HG02852 (cell line): Measurements from ENCODE around the gene ATP8A1.
"Not testable (repeated sequence)": the region's sequence is repeated elsewhere in the genome, so short reads cannot be mapped to it uniquely, and the experiment has no call there.

Experiments
- ATAC-seq: cut with Tn5 transposase; IDR thresholded peaks from one replicate; pipeline ENCODE4 v1.9.1; 2021; ENCODE audit warnings: mild to moderate bottlenecking, moderate library complexity; ENCODE audit not compliant: unreplicated experiment

The ATP8A1 gene

GRCh38 chr4:42656944-42657792, at the start of gene ATP8A1:
TSS of gene ATP8A1 (minus strand) at chr4:42657105. CDS start at chr4:42656873, 232 bp downstream.
- ATAC-seq, result peak; percentile 67

GRCh38 chr4:42706086-42706485, 49.2 kb upstream of the ATP8A1 start:
- ATAC-seq, result no peak

GRCh38 chr4:42703813-42704212, 46.9 kb upstream of the ATP8A1 start:
- no peak for ATAC-seq

GRCh38 chr4:42702895-42703294, 46.0 kb upstream of the ATP8A1 start:
- no peak for ATAC-seq

GRCh38 chr4:42701780-42702179, 44.9 kb upstream of the ATP8A1 start:
- ATAC-seq, result not testable (repeated sequence)

GRCh38 chr4:42690537-42690936, 33.6 kb upstream of the ATP8A1 start:
- ATAC-seq, result no peak

- no peak for ATAC-seq
Measured at GRCh38 chr4:42683393-42683792, 26.5 kb upstream of the ATP8A1 start.

GRCh38 chr4:42678512-42678911, 21.6 kb upstream of the ATP8A1 start:
- no peak for ATAC-seq

GRCh38 chr4:42676066-42676951, 19.4 kb upstream of the ATP8A1 start:
- ATAC-seq, result no peak

- ATAC-seq, result no peak
Measured at GRCh38 chr4:42673082-42673425, 16.1 kb upstream of the ATP8A1 start.

GRCh38 chr4:42672359-42673081, 15.6 kb upstream of the ATP8A1 start:
- no peak for ATAC-seq

GRCh38 chr4:42671431-42672194, 14.7 kb upstream of the ATP8A1 start:
- no peak for ATAC-seq

- ATAC-seq, result no peak
Measured at GRCh38 chr4:42658261-42658660, 1.4 kb upstream of the ATP8A1 start.

- no peak for ATAC-seq
Measured at GRCh38 chr4:42656679-42656943, 294 bp downstream of the ATP8A1 start.

- ATAC-seq, result peak; percentile 19
Measured at GRCh38 chr4:42655921-42656678, 805 bp downstream of the ATP8A1 start.

- no peak for ATAC-seq
Measured at GRCh38 chr4:42655269-42655637, 1.7 kb downstream of the ATP8A1 start.

- no peak for ATAC-seq
Measured at GRCh38 chr4:42654631-42655268, 2.2 kb downstream of the ATP8A1 start.

- no peak for ATAC-seq
Measured at GRCh38 chr4:42653626-42654560, 3.0 kb downstream of the ATP8A1 start.
